Embryonic facial prominence (tissue), 1 donor: ENCODE measurements around the gene LPIN1.

Source experiments
- DNase-seq: peaks from one replicate; pipeline ENCODE4 v3.0.0-alpha.2; 2016; ENCODE audit errors: extremely low spot score

Gene LPIN1

GRCh38 chr2:11865805-11866204 is 119.4 kb downstream of the LPIN1 start:
- no peak for DNase-seq

GRCh38 chr2:11866358-11867335 is 120.2 kb downstream of the LPIN1 start:
- DNase-seq, result no peak

GRCh38 chr2:11867926-11868325 is 121.5 kb downstream of the LPIN1 start:
- no peak for DNase-seq

- no peak for DNase-seq
These were observed 123.1 kb downstream of the LPIN1 start for GRCh38 chr2:11869391-11869991.

- no peak for DNase-seq
These were observed 123.6 kb downstream of the LPIN1 start for GRCh38 chr2:11870064-11870463.

- DNase-seq, result no peak
These were observed 124.2 kb downstream of the LPIN1 start for GRCh38 chr2:11870584-11870983.

GRCh38 chr2:11871421-11871820 is 125.0 kb downstream of the LPIN1 start:
- DNase-seq, result no peak

GRCh38 chr2:11872247-11872947 is 126.0 kb downstream of the LPIN1 start:
- DNase-seq, result no peak

GRCh38 chr2:11872948-11873269 is 126.5 kb downstream of the LPIN1 start:
- DNase-seq, result no peak

GRCh38 chr2:11873356-11874154 is 127.1 kb downstream of the LPIN1 start:
- DNase-seq, result peak; percentile 61

GRCh38 chr2:11874861-11875260 is 128.4 kb downstream of the LPIN1 start:
- no peak for DNase-seq

GRCh38 chr2:11875481-11875880 is 129.0 kb downstream of the LPIN1 start:
- no peak for DNase-seq

GRCh38 chr2:11876436-11876835 is 130.0 kb downstream of the LPIN1 start:
- DNase-seq, result no peak

- DNase-seq, result no peak
These were observed 130.5 kb downstream of the LPIN1 start for GRCh38 chr2:11876889-11877288.
